ENCODE results near the gene FUZ.

Gene FUZ

GRCh38 chr19:49791776-49792445 lies 21.2 kb downstream of the FUZ start:
- DNase-seq (ENCODE audit: low read depth), result no peak
- TF ChIP-seq, protein P1, sequence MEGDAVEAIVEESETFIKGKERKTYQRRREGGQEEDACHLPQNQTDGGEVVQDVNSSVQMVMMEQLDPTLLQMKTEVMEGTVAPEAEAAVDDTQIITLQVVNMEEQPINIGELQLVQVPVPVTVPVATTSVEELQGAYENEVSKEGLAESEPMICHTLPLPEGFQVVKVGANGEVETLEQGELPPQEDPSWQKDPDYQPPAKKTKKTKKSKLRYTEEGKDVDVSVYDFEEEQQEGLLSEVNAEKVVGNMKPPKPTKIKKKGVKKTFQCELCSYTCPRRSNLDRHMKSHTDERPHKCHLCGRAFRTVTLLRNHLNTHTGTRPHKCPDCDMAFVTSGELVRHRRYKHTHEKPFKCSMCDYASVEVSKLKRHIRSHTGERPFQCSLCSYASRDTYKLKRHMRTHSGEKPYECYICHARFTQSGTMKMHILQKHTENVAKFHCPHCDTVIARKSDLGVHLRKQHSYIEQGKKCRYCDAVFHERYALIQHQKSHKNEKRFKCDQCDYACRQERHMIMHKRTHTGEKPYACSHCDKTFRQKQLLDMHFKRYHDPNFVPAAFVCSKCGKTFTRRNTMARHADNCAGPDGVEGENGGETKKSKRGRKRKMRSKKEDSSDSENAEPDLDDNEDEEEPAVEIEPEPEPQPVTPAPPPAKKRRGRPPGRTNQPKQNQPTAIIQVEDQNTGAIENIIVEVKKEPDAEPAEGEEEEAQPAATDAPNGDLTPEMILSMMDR (conservative IDR thresholded peaks at IDR 0.05; ENCODE audit: low read length), result no peak
- H3K4me3 ChIP-seq (ENCODE audit: low read length), result no peak overlapping the region

- H3K4me3 ChIP-seq (ENCODE audit: low read length), result no peak overlapping the region
- peak; percentile 25 for DNase-seq (ENCODE audit: low read depth)
- TF ChIP-seq, protein P1 (conservative IDR thresholded peaks at IDR 0.05; ENCODE audit: low read length), result no peak
Observed at GRCh38 chr19:49790866-49791265, 22.2 kb downstream of the FUZ start.

- no peak overlapping the region for H3K4me3 ChIP-seq (ENCODE audit: low read length)
- TF ChIP-seq, protein P1 (conservative IDR thresholded peaks at IDR 0.05; ENCODE audit: low read length), result no peak
- no peak for DNase-seq (ENCODE audit: low read depth)
Observed at GRCh38 chr19:49788857-49789256, 24.2 kb downstream of the FUZ start.

GRCh38 chr19:49787746-49788145 lies 25.3 kb downstream of the FUZ start:
- TF ChIP-seq, protein P1 (conservative IDR thresholded peaks at IDR 0.05; ENCODE audit: low read length), result no peak
- no peak overlapping the region for H3K4me3 ChIP-seq (ENCODE audit: low read length)

GRCh38 chr19:49786376-49786820 lies 26.7 kb downstream of the FUZ start:
- no peak overlapping the region for H3K4me3 ChIP-seq (ENCODE audit: low read length)
- peak; percentile 60 for DNase-seq (ENCODE audit: low read depth)

More at GRCh38 chr19:49787746-49788145, 25.3 kb downstream of the FUZ start:
- DNase-seq (ENCODE audit: low read depth), result no peak

GRCh38 chr19:49782515-49782914 lies 30.6 kb downstream of the FUZ start:
- TF ChIP-seq, protein P1 (conservative IDR thresholded peaks at IDR 0.05; ENCODE audit: low read length), result no peak
- H3K4me3 ChIP-seq (ENCODE audit: low read length), result no peak overlapping the region
- DNase-seq (ENCODE audit: low read depth), result no peak

More at GRCh38 chr19:49786376-49786820, 26.7 kb downstream of the FUZ start:
- TF ChIP-seq, protein P1 (conservative IDR thresholded peaks at IDR 0.05; ENCODE audit: low read length), result no peak

DNA sequence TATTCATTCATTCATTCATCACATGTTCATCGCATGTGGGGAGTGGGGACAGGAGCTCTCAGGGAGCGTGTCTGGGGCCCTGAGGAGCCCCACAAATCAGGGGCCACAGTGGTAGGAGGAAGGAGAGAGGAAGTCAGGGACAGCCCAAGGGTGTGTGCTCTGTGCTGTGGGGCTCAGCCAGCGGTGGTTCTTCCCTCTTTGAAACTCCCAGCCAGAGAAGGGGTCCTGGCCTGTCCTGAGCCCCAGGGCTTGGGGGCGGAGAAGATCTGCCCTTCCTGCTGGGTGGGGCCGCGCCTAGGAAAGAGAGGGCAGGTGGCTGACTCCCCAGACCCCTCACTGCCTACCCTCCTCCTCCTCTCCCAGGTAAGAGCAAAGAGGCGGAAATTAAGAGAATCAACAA lies 31.7 kb downstream of the FUZ start:
- TF ChIP-seq, protein P1 (conservative IDR thresholded peaks at IDR 0.05; ENCODE audit: low read length), result no peak
- no peak overlapping the region for H3K4me3 ChIP-seq (ENCODE audit: low read length)
- no peak for DNase-seq (ENCODE audit: low read depth)

Data from AG10803 (cell line).